Esophagus (tissue), 2 donors: ENCODE results near the gene HOXB3. TPM values are rescaled to one million over a fixed set of nuclear protein-coding genes. Genes with fewer than 3 reads are reported as not detected.

Experiments
- H3K27ac ChIP-seq, 2 donors: one replicate each; pipeline ENCODE4 v1.5.1; 2013; ENCODE audit warnings: low read depth in 2 of 2, mild to moderate bottlenecking in 2 of 2, inconsistent platforms in 1 of 2, low read length in 1 of 2, moderate library complexity in 1 of 2
- H3K27me3 ChIP-seq, 2 donors: one replicate each; pipeline ENCODE4 v1.6.1; 2013; ENCODE audit warnings: low read length in 2 of 2, control low read depth in 1 of 2, mild to moderate bottlenecking in 1 of 2; ENCODE audit not compliant: insufficient read depth in 2 of 2, control insufficient read depth in 1 of 2
- H3K36me3 ChIP-seq, 2 donors: one replicate each; pipeline ENCODE4 v1.6.1; 2013; ENCODE audit warnings: low read length in 1 of 2; ENCODE audit not compliant: control insufficient read depth in 2 of 2, insufficient read depth in 2 of 2
- H3K4me1 ChIP-seq, 2 donors: one replicate each; pipeline ENCODE4 v1.6.1; 2013; ENCODE audit warnings: low read length in 1 of 2; ENCODE audit not compliant: control insufficient read depth in 2 of 2, insufficient read depth in 2 of 2
- H3K4me3 ChIP-seq, 2 donors: one replicate each; pipeline ENCODE4 v1.5.1; 2013; ENCODE audit warnings: low read length in 2 of 2, mild to moderate bottlenecking in 2 of 2, low read depth in 1 of 2, moderate library complexity in 1 of 2
- H3K9me3 ChIP-seq, 2 donors: one replicate each; pipeline ENCODE4 v1.6.1; 2013; ENCODE audit warnings: mild to moderate bottlenecking in 2 of 2, low read depth in 1 of 2, low read length in 1 of 2, moderate library complexity in 1 of 2; ENCODE audit not compliant: control insufficient read depth in 2 of 2, insufficient read depth in 1 of 2
- WGBS, 2 donors: extraction: QIAGEN DNeasy Blood & Tissue Kit; methylation state at CpG; one replicate each; pipeline ENCODE4 v1.1.7; 2013; 5-methylcytosine and 5-hydroxymethylcytosine counted together
- polyA plus RNA-seq, 2 donors: library from polyadenylated mRNA; stranded (reverse); fragments of 200-250 nt; gene quantifications; one replicate each; pipeline ENCODE4 v1.2.3, GENCODE V29; 2013
- donor health status: healthy with polysubstance abuse.
- donor health status: Bipolar disorder and iron deficiency.

The HOXB3 gene
- polyA plus RNA-seq, 2 donors, result 6.3 to 12.7 TPM

DNA sequence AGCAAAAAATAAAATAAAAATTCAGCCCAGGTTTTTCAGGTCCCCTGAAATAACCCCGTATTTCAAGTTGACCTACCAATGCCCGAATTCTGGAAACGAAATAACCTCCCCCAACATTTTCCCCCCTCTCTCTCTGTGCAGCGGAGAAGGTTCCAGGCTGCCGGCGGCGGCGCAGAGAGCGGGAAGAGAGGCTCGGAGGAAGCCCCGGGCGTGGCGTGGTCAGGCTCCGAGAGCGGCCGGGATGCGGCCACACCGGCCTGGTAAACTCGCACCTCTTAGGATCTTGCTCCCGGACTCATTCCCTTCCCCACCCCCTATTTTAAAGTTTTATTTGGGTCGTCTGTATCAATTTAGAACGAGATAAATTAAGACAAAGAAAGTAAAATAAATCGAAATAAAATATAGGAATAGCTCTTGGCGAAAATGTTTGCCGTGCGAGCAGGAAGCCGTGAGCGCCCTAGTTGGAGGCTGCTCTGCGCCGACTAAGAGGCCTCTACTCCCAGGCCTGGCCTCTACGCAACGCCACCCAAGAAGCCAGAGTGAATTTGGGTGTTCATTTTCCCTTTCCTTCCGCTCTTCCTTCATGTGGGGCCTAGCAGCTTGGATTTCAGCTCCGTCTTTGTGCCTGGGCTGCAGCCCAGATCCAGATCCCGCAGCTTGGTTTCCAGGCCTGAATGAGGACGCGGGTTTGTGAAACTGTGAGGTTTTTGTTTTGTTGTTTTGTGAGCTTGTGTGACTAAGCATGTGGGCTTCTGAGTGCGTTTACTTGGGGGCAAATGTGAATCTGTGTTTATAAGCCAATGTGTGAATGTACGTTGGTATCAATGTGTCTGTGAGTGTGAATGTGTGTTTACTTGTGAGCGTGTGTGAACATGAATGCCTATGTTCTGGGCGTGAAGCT, 16.2 kb upstream of the HOXB3 start:
- Histone ChIP-seq H3K9me3 (no peaks in the 10 kb centered on the region), H3K36me3 (no peaks in the 10 kb centered on the region), H3K27me3 (peaks cover 3 to 39% of the 10 kb centered on the region in 2 donors), H3K27ac (no peak overlapping the region), H3K4me1 (peaks cover 2 to 7% of the 10 kb centered on the region in 2 donors), H3K4me3 (no peak overlapping the region)
- 42 to 48% methylated on average over 41 of the region's 41 CpGs for WGBS, 2 donors

GRCh38 chr17:48605409-48605919, 15.4 kb upstream of the HOXB3 start:
- Histone ChIP-seq H3K4me3 (no peak overlapping the region), H3K4me1 (peaks cover 2 to 4% of the 10 kb centered on the region in 2 donors), H3K9me3 (no peaks in the 10 kb centered on the region), H3K36me3 (no peaks in the 10 kb centered on the region), H3K27me3 (peaks cover 3 to 33% of the 10 kb centered on the region in 2 donors), H3K27ac (no peak overlapping the region)
- 30 to 31% methylated on average over 10 of the region's 10 CpGs for WGBS, 2 donors

- no peaks in the 10 kb centered on the region for H3K9me3 ChIP-seq
- WGBS, 2 donors, result 27 to 31% methylated on average over 16 of the region's 16 CpGs
- no peak within 1 kb of the TSS for H3K4me3 ChIP-seq
- H3K27me3 ChIP-seq, result peaks cover 3 to 29% of the 10 kb centered on the region in 2 donors
- peaks cover 0 to 2% of the 10 kb centered on the region in 2 donors for H3K4me1 ChIP-seq
- H3K36me3 ChIP-seq, result no peaks in the 10 kb centered on the region
- no peak within 1 kb of the TSS for H3K27ac ChIP-seq
Measured at GRCh38 chr17:48604770-48605329, 14.8 kb upstream of the HOXB3 start, which contains the start of gene HOXB6. TSS of gene HOXB6 (minus strand) at chr17:48604986. CDS start at chr17:48598150, 6,836 bp downstream.

DNA sequence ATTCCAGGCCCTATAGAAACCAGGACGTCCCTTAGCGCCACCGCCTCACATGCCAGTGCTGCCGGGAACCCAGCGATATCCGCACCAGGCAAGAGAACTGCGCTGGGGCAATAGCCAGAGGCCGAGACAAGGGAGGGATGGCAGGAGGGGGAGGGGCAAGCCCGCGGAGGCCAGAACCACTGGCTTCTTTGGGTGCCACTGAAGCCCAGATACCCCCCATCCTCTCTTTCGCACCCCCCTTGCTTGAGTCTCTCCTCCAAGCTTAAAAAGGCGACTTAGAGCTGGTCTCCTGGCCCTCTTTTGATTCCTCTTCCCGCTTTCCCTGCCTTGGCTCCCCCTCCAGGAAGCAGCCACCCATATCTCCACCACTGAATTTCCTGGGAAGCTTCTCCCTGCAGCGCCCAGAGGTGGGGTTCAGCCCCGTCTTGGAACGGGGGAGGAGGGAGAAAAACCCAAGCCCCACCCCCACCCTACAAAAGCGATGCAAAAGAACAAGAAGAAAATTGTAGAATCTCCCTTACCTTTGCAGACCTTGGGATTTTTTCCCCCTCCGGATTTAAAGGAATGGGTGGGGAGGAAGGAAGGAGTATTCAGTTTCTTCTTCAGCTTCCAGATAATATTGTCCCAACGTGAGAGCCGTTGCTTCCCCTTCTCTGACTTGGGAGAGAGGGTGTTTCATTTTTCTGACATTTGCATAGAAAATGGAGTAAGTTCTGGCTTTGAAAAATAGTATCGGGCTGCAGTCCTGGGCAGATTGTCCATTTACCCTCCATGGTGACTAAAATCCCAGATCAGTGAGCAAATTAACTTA, 14.1 kb upstream of the HOXB3 start:
- Histone ChIP-seq H3K4me1 (no peaks in the 10 kb centered on the region), H3K27ac (no peak overlapping the region), H3K4me3 (no peak overlapping the region), H3K36me3 (no peaks in the 10 kb centered on the region), H3K9me3 (no peaks in the 10 kb centered on the region), H3K27me3 (peaks cover 3 to 25% of the 10 kb centered on the region in 2 donors)
- 11 to 17% methylated on average over 21 of the region's 21 CpGs for WGBS, 2 donors

DNA sequence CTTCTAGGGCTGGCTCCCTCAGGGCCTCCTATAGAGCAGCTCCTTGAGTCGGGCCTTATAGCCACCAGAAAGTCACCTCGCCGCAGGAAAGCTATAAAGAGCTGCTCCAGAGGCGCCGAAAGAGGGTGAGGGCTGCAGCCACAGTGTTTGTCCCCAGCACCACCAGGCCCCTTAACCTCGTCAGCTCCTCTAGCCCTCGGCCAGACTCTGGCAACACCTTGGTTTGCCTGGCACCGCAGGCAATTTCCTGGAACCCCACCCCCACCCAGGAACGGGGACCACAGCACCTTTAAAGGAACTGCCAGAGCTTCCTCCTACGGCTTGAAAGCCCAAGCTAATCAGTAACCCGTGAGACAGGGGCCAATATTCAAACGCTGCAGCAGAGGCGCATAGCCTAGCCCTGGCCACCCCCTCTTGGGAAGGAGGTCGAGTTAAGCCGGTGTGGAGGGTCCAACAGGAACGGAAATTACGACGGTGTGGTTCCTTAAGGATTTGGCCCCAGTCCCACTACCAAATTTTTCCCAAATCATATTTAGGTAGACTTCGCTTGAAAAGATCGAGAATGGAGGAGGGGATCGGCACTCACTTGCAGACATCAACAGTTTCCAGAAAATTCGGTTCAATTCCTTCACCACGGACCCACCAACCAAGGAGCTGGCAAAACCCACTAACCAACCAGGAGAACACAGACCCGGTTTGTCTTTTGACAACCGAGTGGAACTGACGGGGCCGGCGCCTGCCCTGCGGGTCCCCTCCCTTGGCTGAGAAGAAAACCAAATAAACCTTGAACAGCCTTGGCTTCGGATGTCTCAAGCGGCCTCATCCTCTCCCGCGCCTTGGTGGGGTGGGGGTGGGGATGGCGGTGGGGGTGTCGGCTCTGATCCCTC, 11.7 kb upstream of the HOXB3 start:
- no peaks in the 10 kb centered on the region for H3K9me3 ChIP-seq
- no peak overlapping the region for H3K4me3 ChIP-seq
- H3K4me1 ChIP-seq, result peaks cover 0 to 4% of the 10 kb centered on the region in 2 donors
- WGBS, 2 donors, result 23 to 24% methylated on average over 35 of the region's 35 CpGs
- H3K36me3 ChIP-seq, result no peaks in the 10 kb centered on the region
- H3K27ac ChIP-seq, result no peak overlapping the region
- peaks cover 3 to 29% of the 10 kb centered on the region in 2 donors for H3K27me3 ChIP-seq

DNA sequence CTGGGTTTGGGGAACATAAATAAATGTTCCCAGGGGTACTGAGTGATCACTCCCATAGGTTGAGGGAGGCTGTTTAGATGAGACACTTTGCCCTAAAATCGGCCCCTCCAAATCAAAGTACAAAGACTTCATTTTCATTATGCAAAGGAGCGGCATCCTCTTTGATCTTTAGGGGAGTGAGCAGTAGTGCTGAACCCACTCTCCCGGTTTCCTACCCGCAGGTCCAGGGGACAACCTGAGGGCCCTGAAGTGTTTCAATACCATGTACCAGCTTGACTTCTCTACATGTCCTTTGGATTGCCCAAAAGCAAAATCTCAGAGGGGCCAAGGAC, 11.1 kb upstream of the HOXB3 start:
- peaks cover 0 to 7% of the 10 kb centered on the region in 2 donors for H3K4me1 ChIP-seq
- no peak overlapping the region for H3K27ac ChIP-seq
- H3K9me3 ChIP-seq, result no peaks in the 10 kb centered on the region
- no peak overlapping the region for H3K4me3 ChIP-seq
- WGBS, 2 donors, result 47 to 61% methylated on average over 4 of the region's 4 CpGs
- no peaks in the 10 kb centered on the region for H3K36me3 ChIP-seq
- H3K27me3 ChIP-seq, result peaks cover 3 to 26% of the 10 kb centered on the region in 2 donors

- Histone ChIP-seq H3K36me3 (no peaks in the 10 kb centered on the region), H3K27me3 (peaks cover 3 to 29% of the 10 kb centered on the region in 2 donors), H3K27ac (no peak overlapping the region), H3K4me1 (peaks cover 0 to 9% of the 10 kb centered on the region in 2 donors), H3K9me3 (no peaks in the 10 kb centered on the region), H3K4me3 (no peak overlapping the region)
- 46 to 75% methylated on average over 17 of the region's 17 CpGs for WGBS, 2 donors
Measured at GRCh38 chr17:48600244-48601098, 10.4 kb upstream of the HOXB3 start.

DNA sequence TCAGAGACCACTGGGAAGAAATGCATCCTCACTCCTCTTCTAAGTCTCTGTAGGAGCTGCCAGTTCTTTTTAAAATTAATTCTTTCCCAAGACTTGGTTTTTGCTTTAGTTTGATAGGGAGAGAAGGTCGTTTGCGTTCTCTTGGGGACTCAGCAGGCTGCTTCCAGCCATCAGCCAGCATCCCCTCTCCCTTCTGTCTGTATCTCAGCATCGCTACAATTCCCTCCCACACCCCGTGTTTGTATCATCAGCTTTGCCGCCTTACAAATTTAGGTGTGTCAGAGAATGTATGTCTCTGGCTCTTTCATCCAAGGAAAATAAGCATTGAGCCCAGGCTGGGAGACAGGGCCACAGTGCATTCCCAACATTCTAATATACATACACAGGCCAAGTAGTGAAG, 9.3 kb upstream of the HOXB3 start:
- 68 to 86% methylated on average over 5 of the region's 5 CpGs for WGBS, 2 donors
- Histone ChIP-seq H3K4me3 (no peak overlapping the region), H3K27me3 (peaks cover 0 to 19% of the 10 kb centered on the region in 2 donors), H3K9me3 (no peaks in the 10 kb centered on the region), H3K36me3 (no peaks in the 10 kb centered on the region), H3K4me1 (peaks cover 0 to 9% of the 10 kb centered on the region in 2 donors), H3K27ac (no peak overlapping the region)
